Endodermal cell (in vitro differentiated cells): ENCODE results near the gene DIPK1B. TPM values are rescaled to one million over a fixed set of nuclear protein-coding genes. Genes with fewer than 3 reads are reported as not detected.
A peak's percentile ranks its signal among the peaks of the same experiment; 100 is the strongest.
"Not testable (repeated sequence)": the region's sequence is repeated elsewhere in the genome, so short reads cannot be mapped to it uniquely, and the experiment has no call there.

Experiments
- DNase-seq: peaks from one replicate; pipeline ENCODE4 v3.0.0-alpha.2; 2017
- H3K27ac ChIP-seq: 2 replicates; pipeline ENCODE4 v1.5.1; 2013; ENCODE audit warnings: mild to moderate bottlenecking, low read depth, low read length, moderate library complexity
- H3K27me3 ChIP-seq: 2 replicates; pipeline ENCODE4 v1.6.1; 2013; ENCODE audit warnings: mild to moderate bottlenecking, low read length, moderate library complexity; ENCODE audit not compliant: insufficient read depth, control insufficient read depth, poor library complexity, severe bottlenecking
- H3K36me3 ChIP-seq: 2 replicates; pipeline ENCODE4 v1.7.0; 2013; ENCODE audit warnings: mild to moderate bottlenecking, low read length, moderate library complexity; ENCODE audit not compliant: control insufficient read depth, insufficient read depth
- H3K4me1 ChIP-seq: one replicate; pipeline ENCODE4 v1.7.0; 2013; ENCODE audit warnings: low read length; ENCODE audit not compliant: control insufficient read depth, insufficient read depth
- H3K4me3 ChIP-seq: 2 replicates; pipeline ENCODE4 v1.5.1; 2013; ENCODE audit warnings: mild to moderate bottlenecking, low read length, moderate library complexity
- H3K9ac ChIP-seq: 2 replicates; pipeline ENCODE4 v1.6.1; 2013; ENCODE audit warnings: mild to moderate bottlenecking, low read length, moderate library complexity; ENCODE audit not compliant: poor library complexity, severe bottlenecking; ENCODE audit errors: extremely low read depth
- H3K9me3 ChIP-seq: 2 replicates; pipeline ENCODE4 v1.6.1; 2013; ENCODE audit warnings: mild to moderate bottlenecking, low read length, moderate library complexity; ENCODE audit not compliant: control insufficient read depth
- H3K27ac Mint-ChIP-seq: 2 replicates; pipeline ENCODE4 v1.8.0; 2020; ENCODE audit warnings: mixed read lengths
- H3K27me3 Mint-ChIP-seq: 2 replicates; pipeline ENCODE4 v1.8.0; 2021; ENCODE audit warnings: mild to moderate bottlenecking, mixed read lengths; ENCODE audit not compliant: insufficient read depth
- H3K36me3 Mint-ChIP-seq: 2 replicates; pipeline ENCODE4 v1.8.0; 2020; ENCODE audit warnings: low read depth, mixed read lengths
- H3K4me1 Mint-ChIP-seq: 2 replicates; pipeline ENCODE4 v1.8.0; 2020; ENCODE audit warnings: mixed read lengths
- H3K4me3 Mint-ChIP-seq: 2 replicates; pipeline ENCODE4 v1.8.0; 2020; ENCODE audit warnings: mild to moderate bottlenecking, moderate library complexity, mixed read lengths
- H3K9me3 Mint-ChIP-seq: 2 replicates; pipeline ENCODE4 v1.8.0; 2020; ENCODE audit warnings: mild to moderate bottlenecking, mixed read lengths
- CTCF ChIP-seq: fragments of 200-600 bp; sonication (generic); conservative IDR thresholded peaks from 2 replicates; pipeline ENCODE4 v1.5.0; 2021; ENCODE audit warnings: antibody characterized with exemption, mild to moderate bottlenecking
- WGBS, 2 experiments: methylation state at CpG; one replicate each; pipeline versions ENCODE4 v1.1.5 to v1.1.7; 2013; ENCODE audit warnings: missing lambda C conversion rate in 2 of 2, mixed read lengths in 1 of 2; ENCODE audit not compliant: insufficient coverage in 1 of 2, insufficient read length in 1 of 2; 5-methylcytosine and 5-hydroxymethylcytosine counted together
- total RNA-seq, 2 donors: library from RNA; stranded (reverse); fragmentation: NEBNext Ultra II Directional in 1 of 2; extraction: Animal tissue kit (Norgen Biotek cat#: 25700) in 1 of 2; gene quantifications; 2 replicates in 1 of 2; 3 replicates in 1 of 2; pipeline ENCODE4 v1.2.1, GENCODE V29; 2021

Gene DIPK1B
- total RNA-seq, 2 donors from 2014 or later: 35.1 to 45.4 TPM

GRCh38 chr9:136765041-136765440 is 52.7 kb downstream of the DIPK1B start:
- Histone ChIP-seq H3K9ac (no peak overlapping the region), H3K4me3 (no peak overlapping the region), H3K9me3 (no peaks in the 10 kb centered on the region), H3K27ac (no peak overlapping the region), H3K4me1 (no peaks in the 10 kb centered on the region), H3K36me3 (no peaks in the 10 kb centered on the region), H3K27me3 (no peaks in the 10 kb centered on the region)
- peaks cover 7% of the 10 kb centered on the region for H3K9me3 Mint-ChIP-seq
- WGBS, 2 experiments: 94 to 95% methylated on average over 9 to 14 of the region's 14 CpGs
- H3K36me3 Mint-ChIP-seq: no peaks in the 10 kb centered on the region
- TF ChIP-seq CTCF: no peak
- H3K27me3 Mint-ChIP-seq: peaks cover 9% of the 10 kb centered on the region
- DNase-seq: no peak
- H3K27ac Mint-ChIP-seq: no peak overlapping the region
- H3K4me1 Mint-ChIP-seq: no peaks in the 10 kb centered on the region
- no peak overlapping the region for H3K4me3 Mint-ChIP-seq

DNA sequence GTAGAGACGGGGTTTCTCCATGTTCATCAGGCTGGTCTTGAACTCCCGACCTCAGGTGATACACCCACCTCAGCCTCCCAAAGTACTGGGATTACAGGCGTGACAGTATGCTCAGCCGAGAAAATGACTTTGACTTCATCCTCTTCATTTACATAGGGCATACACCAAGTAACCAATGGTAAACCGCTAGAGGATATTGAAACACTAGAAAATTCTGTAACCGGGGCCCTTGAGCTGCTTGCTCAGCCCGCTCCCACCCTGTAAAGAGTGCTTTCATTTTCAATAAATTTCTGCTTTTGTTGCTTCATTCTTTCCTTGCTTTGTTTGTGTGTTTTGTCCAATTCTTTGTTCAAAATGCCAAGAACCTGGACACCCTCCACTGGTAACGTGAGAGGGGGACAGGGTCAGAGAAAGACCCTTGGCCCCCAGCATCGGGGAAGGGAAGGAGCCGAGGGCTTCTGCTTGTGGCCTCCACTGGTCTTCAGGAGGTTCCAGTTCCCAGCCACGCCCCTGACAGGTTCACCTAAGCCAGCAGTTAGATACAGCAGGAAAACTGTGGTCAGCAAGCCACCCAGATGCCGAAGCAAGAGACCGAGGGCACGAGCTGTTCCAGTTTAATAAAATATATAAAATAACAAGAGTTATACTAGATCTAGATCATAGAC is 53.5 kb downstream of the DIPK1B start:
- not testable (repeated sequence) for H3K4me1 ChIP-seq, H3K27ac ChIP-seq, H3K36me3 ChIP-seq, H3K9me3 ChIP-seq, H3K27me3 ChIP-seq, H3K27ac Mint-ChIP-seq, H3K9ac ChIP-seq, H3K4me1 Mint-ChIP-seq, H3K9me3 Mint-ChIP-seq, H3K36me3 Mint-ChIP-seq, H3K27me3 Mint-ChIP-seq, DNase-seq, H3K4me3 Mint-ChIP-seq, H3K4me3 ChIP-seq
- 86 to 90% methylated on average over 8 to 11 of the region's 14 CpGs for whole genome bisulfite sequencing, 2 experiments

DNA sequence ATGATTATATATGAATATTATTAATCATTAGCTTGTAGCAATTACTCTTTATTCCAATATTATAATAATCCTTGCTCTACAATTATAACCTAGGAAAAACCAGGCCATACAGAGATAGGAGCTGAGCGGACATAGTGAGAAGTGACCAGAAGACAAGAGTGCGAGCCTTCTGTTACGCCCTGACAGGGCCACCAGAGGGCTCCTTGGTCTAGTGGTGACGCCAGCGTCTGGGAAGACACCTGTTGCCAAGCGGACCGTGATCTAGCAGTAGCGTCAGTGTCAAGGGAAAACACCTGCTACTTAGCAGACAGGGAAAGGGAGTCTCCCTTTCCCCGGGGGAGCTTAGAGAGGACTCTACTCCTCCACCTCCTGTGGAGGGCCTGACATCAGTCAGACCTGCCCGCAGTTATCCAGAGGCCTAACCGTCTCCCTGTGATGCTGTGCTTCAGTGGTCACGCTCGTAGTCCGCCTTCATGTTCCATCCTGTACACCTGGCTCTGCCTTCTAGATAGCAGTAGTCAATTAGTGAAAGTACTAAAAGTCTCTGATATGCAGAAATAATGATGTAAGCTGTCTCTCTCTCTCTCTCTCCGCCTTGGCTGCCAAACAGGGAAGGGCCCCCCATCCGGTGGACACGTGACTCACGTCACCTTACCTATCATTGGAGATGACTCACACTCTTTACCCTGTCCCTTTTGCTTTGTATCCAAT is 54.2 kb downstream of the DIPK1B start:
- peak; percentile 83 for TF ChIP-seq CTCF
- H3K4me1 Mint-ChIP-seq, H3K27ac ChIP-seq, H3K27me3 ChIP-seq, H3K36me3 ChIP-seq, H3K4me3 Mint-ChIP-seq, H3K9ac ChIP-seq, H3K4me1 ChIP-seq, H3K9me3 Mint-ChIP-seq, H3K4me3 ChIP-seq, H3K36me3 Mint-ChIP-seq, H3K27me3 Mint-ChIP-seq, H3K9me3 ChIP-seq, H3K27ac Mint-ChIP-seq: not testable (repeated sequence)
- WGBS, 2 experiments: 57 to 64% methylated on average over 12 to 17 of the region's 18 CpGs
- peak; percentile 87 for DNase-seq
